Measurements from ENCODE around the gene GRIN1. TPM values are rescaled to one million over a fixed set of nuclear protein-coding genes. Genes with fewer than 3 reads are reported as not detected.

GRIN1 gene
- total and polyA plus RNA-seq, 2 of the 13 experiments (the other 11 are each of a cell fraction or from before 2014, with no cell fraction given): 0.13 TPM; not detected in 1

DNA sequence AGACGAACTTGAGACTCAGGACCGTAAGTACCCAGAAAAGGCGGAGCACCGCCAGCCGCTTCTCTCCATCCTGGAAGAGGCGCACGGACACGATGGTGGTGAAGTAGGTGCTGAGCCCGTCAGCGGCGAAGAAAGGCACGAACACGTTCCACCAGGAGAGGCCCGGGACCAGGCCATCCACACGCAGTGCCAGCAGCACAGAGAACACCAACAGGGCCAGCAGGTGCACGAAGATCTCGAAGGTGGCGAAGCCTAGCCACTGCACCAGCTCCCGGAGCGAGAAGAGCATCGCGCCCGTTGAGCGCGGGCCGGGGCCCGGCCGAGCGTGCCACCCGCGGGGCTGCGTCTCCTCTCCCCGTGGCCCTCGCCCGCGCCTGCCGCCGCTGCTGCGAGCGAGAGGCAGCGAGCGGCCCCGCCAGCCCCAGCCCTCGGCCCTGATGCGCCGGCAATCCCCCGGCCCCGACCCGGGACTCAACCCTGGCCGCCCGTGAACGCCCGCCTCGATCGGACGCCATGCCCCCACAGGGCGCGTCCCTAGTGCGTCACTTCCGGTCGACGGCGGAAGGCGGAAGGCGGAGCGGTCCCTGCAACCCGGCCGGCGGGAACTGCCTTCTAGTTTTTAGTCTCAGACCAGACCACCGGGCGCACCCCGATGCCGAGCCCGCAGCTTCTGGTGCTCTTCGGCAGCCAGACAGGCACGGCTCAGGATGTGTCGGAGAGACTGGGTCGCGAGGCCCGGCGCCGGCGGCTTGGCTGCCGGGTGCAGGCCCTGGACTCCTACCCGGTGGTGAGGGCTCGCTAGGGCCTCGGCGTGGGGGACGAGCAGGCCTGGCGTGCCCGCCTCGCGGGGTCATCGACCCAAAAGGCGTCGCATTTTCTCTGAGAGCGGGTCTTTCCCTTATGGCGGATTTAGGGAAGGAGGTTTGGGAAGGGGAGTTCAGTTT is 66.4 kb downstream of the GRIN1 start, which contains the start of the genes NDOR1 and TMEM203 (continued):
- TF ChIP-seq ZEB1 (IDR thresholded peaks at IDR 0.05; ENCODE audit: insufficient replicate concordance, low read depth): peak; percentile 17
- no peak for TF ChIP-seq PCBP1 (IDR thresholded peaks at IDR 0.05; ENCODE audit: borderline replicate concordance, low read depth, low read length)
- TF ChIP-seq ZNF496 (CRISPR knock-in tag; IDR thresholded peaks at IDR 0.05; ENCODE audit: insufficient replicate concordance): no peak
- no peak for TF ChIP-seq ZNF629 (CRISPR knock-in tag; conservative IDR thresholded peaks at IDR 0.05)
- TF ChIP-seq, protein P1, sequence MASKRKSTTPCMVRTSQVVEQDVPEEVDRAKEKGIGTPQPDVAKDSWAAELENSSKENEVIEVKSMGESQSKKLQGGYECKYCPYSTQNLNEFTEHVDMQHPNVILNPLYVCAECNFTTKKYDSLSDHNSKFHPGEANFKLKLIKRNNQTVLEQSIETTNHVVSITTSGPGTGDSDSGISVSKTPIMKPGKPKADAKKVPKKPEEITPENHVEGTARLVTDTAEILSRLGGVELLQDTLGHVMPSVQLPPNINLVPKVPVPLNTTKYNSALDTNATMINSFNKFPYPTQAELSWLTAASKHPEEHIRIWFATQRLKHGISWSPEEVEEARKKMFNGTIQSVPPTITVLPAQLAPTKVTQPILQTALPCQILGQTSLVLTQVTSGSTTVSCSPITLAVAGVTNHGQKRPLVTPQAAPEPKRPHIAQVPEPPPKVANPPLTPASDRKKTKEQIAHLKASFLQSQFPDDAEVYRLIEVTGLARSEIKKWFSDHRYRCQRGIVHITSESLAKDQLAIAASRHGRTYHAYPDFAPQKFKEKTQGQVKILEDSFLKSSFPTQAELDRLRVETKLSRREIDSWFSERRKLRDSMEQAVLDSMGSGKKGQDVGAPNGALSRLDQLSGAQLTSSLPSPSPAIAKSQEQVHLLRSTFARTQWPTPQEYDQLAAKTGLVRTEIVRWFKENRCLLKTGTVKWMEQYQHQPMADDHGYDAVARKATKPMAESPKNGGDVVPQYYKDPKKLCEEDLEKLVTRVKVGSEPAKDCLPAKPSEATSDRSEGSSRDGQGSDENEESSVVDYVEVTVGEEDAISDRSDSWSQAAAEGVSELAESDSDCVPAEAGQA (IDR thresholded peaks at IDR 0.05; ENCODE audit: low read depth): peak; percentile 96
- TF ChIP-seq, protein P1 (CRISPR knock-in tag; IDR thresholded peaks at IDR 0.05; ENCODE audit: borderline replicate concordance): peak; percentile 63; the same call in 1 of the 2 replicates

Data from HepG2 (cell line).